ENCODE data around the gene NRM. TPM values are rescaled to one million over a fixed set of nuclear protein-coding genes. Genes with fewer than 3 reads are reported as not detected.

The NRM gene
- total and polyA plus RNA-seq, 2 experiments from 2014 or later = 7.2 to 21.0 TPM

DNA sequence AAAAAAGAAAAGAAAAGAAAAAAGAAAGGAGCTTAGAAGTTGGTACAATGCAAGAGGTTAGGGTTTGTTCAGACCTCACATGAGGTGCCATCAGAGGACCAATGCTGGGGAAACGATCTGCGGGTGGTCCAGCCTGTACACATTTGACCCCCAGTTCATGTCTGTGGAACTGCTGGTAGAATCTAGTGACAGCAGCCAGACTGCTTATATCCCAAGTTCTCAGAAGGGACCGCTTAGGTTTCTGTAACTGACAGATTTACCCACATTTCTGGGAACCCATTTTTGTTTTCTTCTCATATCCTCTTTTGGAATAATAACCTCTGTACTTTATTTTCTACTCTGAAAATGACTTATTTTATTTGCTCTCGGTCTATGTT, 9.0 kb downstream of the NRM start:
- WGBS (ENCODE audit: low lambda C conversion rate, missing lambda C conversion rate) = 83% methylated on average over 4 of the region's 4 CpGs
- H3K9me2 ChIP-seq (replicated peaks; ENCODE audit: insufficient read depth) = no peaks in the 10 kb centered on the region
- no peak overlapping the region for H2AFZ ChIP-seq
- peak overlapping the region; percentile 93 for H3K4me2 ChIP-seq
- peaks cover 37% of the 10 kb centered on the region for H3K4me1 ChIP-seq (ENCODE audit: insufficient read depth)
- H3K79me2 ChIP-seq = peaks cover 58% of the 10 kb centered on the region
- TF ChIP-seq, protein P1, sequence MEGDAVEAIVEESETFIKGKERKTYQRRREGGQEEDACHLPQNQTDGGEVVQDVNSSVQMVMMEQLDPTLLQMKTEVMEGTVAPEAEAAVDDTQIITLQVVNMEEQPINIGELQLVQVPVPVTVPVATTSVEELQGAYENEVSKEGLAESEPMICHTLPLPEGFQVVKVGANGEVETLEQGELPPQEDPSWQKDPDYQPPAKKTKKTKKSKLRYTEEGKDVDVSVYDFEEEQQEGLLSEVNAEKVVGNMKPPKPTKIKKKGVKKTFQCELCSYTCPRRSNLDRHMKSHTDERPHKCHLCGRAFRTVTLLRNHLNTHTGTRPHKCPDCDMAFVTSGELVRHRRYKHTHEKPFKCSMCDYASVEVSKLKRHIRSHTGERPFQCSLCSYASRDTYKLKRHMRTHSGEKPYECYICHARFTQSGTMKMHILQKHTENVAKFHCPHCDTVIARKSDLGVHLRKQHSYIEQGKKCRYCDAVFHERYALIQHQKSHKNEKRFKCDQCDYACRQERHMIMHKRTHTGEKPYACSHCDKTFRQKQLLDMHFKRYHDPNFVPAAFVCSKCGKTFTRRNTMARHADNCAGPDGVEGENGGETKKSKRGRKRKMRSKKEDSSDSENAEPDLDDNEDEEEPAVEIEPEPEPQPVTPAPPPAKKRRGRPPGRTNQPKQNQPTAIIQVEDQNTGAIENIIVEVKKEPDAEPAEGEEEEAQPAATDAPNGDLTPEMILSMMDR (IDR thresholded peaks at IDR 0.05; ENCODE audit: poor library complexity) = no peak
- H3K27me3 ChIP-seq = no peaks in the 10 kb centered on the region
- peak overlapping the region; percentile 89 for H3K27ac ChIP-seq
- no peak overlapping the region for H3K4me3 ChIP-seq
- no peaks in the 10 kb centered on the region for H3K9me3 ChIP-seq (ENCODE audit: low read depth)
- H4K20me1 ChIP-seq (ENCODE audit: insufficient read depth, poor library complexity, severe bottlenecking) = peaks cover 4% of the 10 kb centered on the region
- no peaks in the 10 kb centered on the region for H3K36me3 ChIP-seq (replicated peaks; ENCODE audit: insufficient read depth, low read depth)
- DNase-seq (ENCODE audit: low spot score) = no peak

DNA sequence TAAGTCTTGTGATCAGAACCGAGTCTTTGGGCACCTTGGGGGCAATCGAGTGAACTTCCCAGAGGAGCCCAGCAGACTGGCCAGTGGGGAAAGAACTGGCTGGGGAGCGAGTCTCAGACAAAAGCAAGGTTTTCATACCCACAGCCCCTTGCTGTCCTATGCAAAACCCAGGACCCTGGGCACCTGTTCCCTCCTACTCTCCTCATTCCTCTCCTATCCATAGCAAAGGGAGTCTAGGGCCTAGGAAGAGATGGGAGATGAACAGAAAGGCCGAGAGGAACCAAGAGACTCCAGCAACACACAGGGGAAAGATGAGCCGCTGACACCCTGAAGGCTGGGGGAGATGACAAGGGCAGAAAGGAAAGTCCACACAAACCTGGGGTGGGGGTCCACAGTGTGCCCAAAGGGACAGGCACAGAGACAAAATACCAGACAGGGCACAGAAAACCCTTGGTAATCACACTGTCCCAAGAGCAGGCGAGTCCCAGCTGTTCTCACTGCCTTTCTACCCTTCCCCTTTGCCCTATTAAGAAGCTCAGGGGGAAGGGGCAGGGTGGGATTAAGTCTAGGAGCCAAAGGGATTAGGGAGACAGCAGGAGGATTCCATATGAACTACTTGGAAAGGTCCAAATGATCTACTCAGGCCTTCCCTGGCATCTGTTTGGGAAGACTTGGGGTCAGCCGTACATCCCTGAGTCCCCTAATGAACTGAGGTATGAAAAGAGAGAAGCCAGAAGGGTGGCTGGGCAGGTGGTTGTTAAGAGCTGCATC, 10.8 kb downstream of the NRM start:
- no peak for DNase-seq (ENCODE audit: low spot score)
- peaks cover 43% of the 10 kb centered on the region for H3K79me2 ChIP-seq
- H3K9me2 ChIP-seq (replicated peaks; ENCODE audit: insufficient read depth) = no peaks in the 10 kb centered on the region
- no peak overlapping the region for H3K4me2 ChIP-seq
- H4K20me1 ChIP-seq (ENCODE audit: insufficient read depth, poor library complexity, severe bottlenecking) = no peaks in the 10 kb centered on the region
- no peaks in the 10 kb centered on the region for H3K9me3 ChIP-seq (ENCODE audit: low read depth)
- H2AFZ ChIP-seq = no peak overlapping the region
- H3K4me1 ChIP-seq (ENCODE audit: insufficient read depth) = peaks cover 25% of the 10 kb centered on the region
- H3K36me3 ChIP-seq (replicated peaks; ENCODE audit: insufficient read depth, low read depth) = no peaks in the 10 kb centered on the region
- no peak overlapping the region for H3K4me3 ChIP-seq
- H3K27me3 ChIP-seq = no peaks in the 10 kb centered on the region
- 77% methylated on average over 7 of the region's 7 CpGs for WGBS (ENCODE audit: low lambda C conversion rate, missing lambda C conversion rate)
- no peak overlapping the region for H3K27ac ChIP-seq
- no peak for TF ChIP-seq EZH2phosphoT487 (IDR thresholded peaks at IDR 0.05; ENCODE audit: low read depth, severe bottlenecking, unreplicated experiment)

DNA sequence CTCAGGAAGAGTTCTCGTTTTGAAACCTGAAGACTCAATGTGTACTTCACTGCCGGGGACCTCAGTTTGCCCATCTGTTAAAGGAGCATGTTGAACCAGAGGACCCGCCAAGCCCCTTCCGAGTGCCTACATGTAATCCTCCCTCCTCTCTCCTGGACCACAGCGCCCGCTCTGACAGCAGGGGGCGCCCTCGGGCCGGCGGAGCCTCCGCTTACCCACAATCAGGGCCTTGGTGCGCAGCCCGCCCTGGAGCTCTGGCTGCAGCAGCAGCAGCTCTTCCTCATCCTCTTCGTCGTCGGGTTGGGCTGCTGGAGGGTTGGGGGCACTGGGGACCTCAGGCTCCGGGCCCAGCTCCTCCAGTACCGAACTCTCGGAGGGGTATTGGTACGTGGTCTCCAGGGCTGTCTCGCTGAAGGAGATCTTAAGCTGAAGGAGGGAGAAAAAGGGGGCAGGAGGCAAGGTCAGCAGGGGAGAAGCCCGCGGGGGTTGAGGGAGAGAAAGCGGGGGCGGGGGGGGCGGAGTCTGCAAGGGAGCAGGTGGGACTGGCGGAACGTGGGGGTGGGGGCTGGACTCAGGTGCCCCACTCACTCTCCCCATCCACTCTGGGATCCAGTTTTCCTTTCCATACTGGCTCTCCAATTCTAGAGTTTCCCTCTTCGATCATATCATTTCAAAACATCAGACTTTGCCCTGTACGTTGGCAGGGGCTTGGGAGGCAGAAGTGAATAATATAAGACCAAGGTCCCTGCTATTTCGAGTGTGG, 11.6 kb downstream of the NRM start:
- no peak overlapping the region for H3K4me3 ChIP-seq
- peaks cover 22% of the 10 kb centered on the region for H3K4me1 ChIP-seq (ENCODE audit: insufficient read depth)
- no peaks in the 10 kb centered on the region for H3K36me3 ChIP-seq (replicated peaks; ENCODE audit: insufficient read depth, low read depth)
- peaks cover 35% of the 10 kb centered on the region for H3K79me2 ChIP-seq
- peak overlapping the region; percentile 64 for H3K4me2 ChIP-seq
- H4K20me1 ChIP-seq (ENCODE audit: insufficient read depth, poor library complexity, severe bottlenecking) = no peaks in the 10 kb centered on the region
- WGBS (ENCODE audit: low lambda C conversion rate, missing lambda C conversion rate) = 23% methylated on average over 26 of the region's 31 CpGs
- no peak overlapping the region for H3K27ac ChIP-seq
- no peaks in the 10 kb centered on the region for H3K27me3 ChIP-seq
- H3K9me2 ChIP-seq (replicated peaks; ENCODE audit: insufficient read depth) = no peaks in the 10 kb centered on the region
- no peaks in the 10 kb centered on the region for H3K9me3 ChIP-seq (ENCODE audit: low read depth)
- no peak overlapping the region for H2AFZ ChIP-seq
- DNase-seq (ENCODE audit: low spot score) = peak; percentile 90
- TF ChIP-seq, protein P1 (IDR thresholded peaks at IDR 0.05; ENCODE audit: poor library complexity) = peak; percentile 95
- TF ChIP-seq EZH2 (IDR thresholded peaks at IDR 0.05; ENCODE audit: borderline replicate concordance) (no peak), EZH2phosphoT487 (IDR thresholded peaks at IDR 0.05; ENCODE audit: low read depth, severe bottlenecking, unreplicated experiment) (no peak)

DNA sequence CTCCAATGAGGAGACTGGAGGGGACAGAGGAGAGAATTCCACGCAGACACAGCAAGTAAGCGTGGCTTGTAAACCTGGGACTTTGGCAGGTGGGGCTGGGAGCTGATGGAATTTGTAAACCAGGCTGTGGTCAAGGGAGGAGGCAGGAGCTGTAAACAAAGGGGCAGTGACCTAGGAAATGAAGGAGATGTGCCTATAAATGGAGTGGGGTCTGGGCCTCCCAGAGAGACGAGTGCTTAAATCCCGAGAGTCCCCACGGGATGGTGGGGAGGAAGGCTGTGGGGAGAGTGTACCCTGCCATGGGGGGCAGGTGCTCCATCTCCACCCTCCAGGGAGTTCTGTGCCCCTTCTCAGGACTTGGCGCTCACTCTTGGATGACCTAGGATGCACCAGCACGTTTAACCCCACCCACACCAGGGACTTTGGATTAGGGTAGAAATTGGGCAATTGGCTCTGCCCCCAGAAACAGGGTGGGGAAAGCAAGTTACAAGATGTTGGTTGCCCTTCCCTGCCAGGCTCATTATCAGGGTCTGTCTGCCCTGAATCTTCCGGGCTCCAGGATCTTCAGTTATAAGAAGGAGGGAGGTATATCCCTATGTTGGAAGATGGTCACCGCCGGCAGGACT, 14.0 kb downstream of the NRM start:
- Histone ChIP-seq H3K27me3 (no peaks in the 10 kb centered on the region), H3K9me2 (replicated peaks; ENCODE audit: insufficient read depth) (no peaks in the 10 kb centered on the region), H3K79me2 (peaks cover 19% of the 10 kb centered on the region), H3K4me2 (no peak overlapping the region), H3K4me1 (ENCODE audit: insufficient read depth) (peaks cover 6% of the 10 kb centered on the region), H3K27ac (no peak overlapping the region), H3K36me3 (replicated peaks; ENCODE audit: insufficient read depth, low read depth) (no peaks in the 10 kb centered on the region), H3K4me3 (no peak overlapping the region), H3K9me3 (ENCODE audit: low read depth) (no peaks in the 10 kb centered on the region), H2AFZ (no peak overlapping the region), H4K20me1 (ENCODE audit: insufficient read depth, poor library complexity, severe bottlenecking) (no peaks in the 10 kb centered on the region)
- TF ChIP-seq EZH2 (IDR thresholded peaks at IDR 0.05; ENCODE audit: borderline replicate concordance) = no peak
- TF ChIP-seq EZH2phosphoT487 (IDR thresholded peaks at IDR 0.05; ENCODE audit: low read depth, severe bottlenecking, unreplicated experiment) = no peak
- TF ChIP-seq, protein P1 (IDR thresholded peaks at IDR 0.05; ENCODE audit: poor library complexity) = no peak
- no peak for DNase-seq (ENCODE audit: low spot score)
- WGBS (ENCODE audit: low lambda C conversion rate, missing lambda C conversion rate) = 93% methylated on average over 10 of the region's 10 CpGs

Measured in hepatocyte (in vitro differentiated cells).